GM12872 (cell line): Measurements from ENCODE around the gene FABP2.

Experiments used
- CTCF ChIP-seq: IDR thresholded peaks from 3 replicates; pipeline ENCODE4 v1.5.1; 2011; ENCODE audit warnings: low read depth, mild to moderate bottlenecking, low read length, moderate library complexity; ENCODE audit not compliant: insufficient read depth

FABP2 gene

DNA sequence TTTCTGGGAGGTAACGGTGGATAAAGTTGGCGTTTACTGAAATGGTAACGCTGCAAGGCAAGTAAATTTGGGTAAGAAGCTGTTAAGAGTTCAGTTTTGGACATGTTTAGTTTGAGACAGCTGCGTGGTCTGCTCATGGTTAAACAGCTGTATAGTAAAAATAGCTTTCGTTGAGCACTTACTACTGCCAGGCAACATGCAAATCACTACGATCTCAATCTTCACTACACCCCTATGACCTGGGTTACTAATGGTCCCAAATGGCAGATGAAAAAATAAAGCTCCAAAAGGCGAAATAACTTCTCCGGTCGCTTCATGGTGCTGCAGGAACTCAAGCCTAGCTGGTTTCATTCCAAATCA lies 22.2 kb downstream of the FABP2 start:
- no peak for TF ChIP-seq CTCF

DNA sequence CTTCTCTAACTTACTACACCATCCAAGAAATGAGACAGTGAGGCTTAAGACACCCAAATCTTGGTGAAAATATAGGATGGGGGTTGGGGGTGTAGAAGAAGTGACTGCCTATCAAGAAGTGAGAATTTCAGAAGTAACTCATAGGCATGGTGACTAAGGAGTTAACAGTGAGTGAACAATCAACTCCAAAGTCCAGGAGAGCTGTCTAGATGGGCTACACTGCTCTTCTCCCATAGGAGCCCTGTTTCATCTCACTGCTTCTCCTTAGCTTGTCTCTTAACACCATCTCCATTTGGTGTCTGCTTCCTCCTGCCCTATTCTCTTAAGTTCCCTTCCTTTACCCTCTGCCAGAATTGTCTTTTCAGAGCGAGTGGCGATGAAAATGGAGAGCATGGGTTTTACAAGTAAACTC lies 22.7 kb downstream of the FABP2 start:
- TF ChIP-seq CTCF, result no peak

DNA sequence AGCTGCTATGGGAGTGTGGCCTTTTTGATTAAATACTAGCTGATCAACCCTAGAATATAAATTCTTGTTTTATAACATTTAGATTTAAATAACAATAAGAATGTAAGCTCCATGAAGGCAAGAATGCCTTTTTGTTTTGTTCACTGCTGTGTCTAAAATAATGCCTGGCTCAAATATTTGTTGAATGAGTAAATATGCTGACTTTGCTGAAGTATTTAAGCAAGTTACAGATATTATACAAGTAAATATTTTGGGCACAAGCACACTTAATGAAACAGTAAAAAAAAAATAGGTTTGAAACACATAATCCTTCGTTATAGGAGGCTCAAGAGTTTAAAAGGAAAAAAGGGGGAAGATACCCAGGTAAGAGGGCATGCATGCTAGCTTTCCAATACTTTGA lies 24.1 kb downstream of the FABP2 start:
- no peak for TF ChIP-seq CTCF

GRCh38 chr4:119296356-119296755 lies 25.6 kb downstream of the FABP2 start:
- TF ChIP-seq CTCF, result no peak

DNA sequence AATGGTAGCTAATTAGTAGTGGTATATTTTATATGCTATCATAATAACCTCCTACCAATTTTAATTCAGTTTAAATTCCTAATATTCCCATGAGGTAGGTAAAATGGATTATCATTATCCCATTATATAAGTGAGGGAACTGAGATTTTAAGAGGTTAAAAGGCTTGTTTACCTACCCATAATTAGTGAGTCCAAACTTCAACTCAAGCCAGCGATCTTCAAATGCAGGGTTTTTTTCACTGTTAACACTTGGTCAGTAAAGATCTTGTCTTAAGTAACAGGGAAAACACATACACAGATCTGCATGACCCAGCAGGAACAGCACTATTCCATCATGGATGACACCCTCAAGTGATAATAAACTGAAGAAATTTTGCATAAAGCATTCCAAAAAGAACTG lies 31.3 kb downstream of the FABP2 start:
- TF ChIP-seq CTCF, result no peak

DNA sequence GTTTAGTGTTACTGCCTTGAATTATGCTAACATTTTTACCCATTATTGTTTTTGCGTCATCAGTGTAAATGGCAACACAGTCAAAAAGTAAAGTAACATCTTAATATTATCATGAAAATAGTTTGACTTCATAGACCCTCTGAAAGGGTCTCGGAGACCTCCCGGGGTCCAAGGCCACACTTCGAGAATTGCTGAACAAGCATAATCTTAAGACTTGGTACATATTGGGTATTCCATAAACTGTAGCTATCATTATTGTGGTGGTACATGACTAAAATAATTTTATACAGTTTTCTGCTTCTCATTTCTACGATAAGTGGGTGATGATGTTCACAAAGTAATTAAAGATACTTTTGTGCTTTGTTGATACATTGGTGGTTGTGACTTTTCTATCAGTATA lies 32.6 kb downstream of the FABP2 start:
- no peak for TF ChIP-seq CTCF

GRCh38 chr4:119286377-119287002 lies 35.4 kb downstream of the FABP2 start:
- TF ChIP-seq CTCF, result peak; percentile 50; the same call in 2 of the 3 replicates
